SK-N-DZ (cell line): ENCODE results near the gene STAMBPL1.
A peak's percentile ranks its signal among the peaks of the same experiment; 100 is the strongest.
"Not testable (repeated sequence)": the region's sequence is repeated elsewhere in the genome, so short reads cannot be mapped to it uniquely, and the experiment has no call there.

Experiments used
- DNase-seq: peaks from one replicate; pipeline ENCODE4 v3.0.0-alpha.2; 2015; ENCODE audit warnings: low spot score

Gene STAMBPL1

GRCh38 chr10:88857831-88858230, 22.2 kb upstream of the STAMBPL1 start:
- DNase-seq: no peak

GRCh38 chr10:88858491-88858890, 21.6 kb upstream of the STAMBPL1 start:
- DNase-seq: no peak

- no peak for DNase-seq
These were observed 19.0 kb upstream of the STAMBPL1 start for GRCh38 chr10:88861036-88861435.

- DNase-seq: no peak
These were observed 14.7 kb upstream of the STAMBPL1 start for GRCh38 chr10:88865281-88865876.

- DNase-seq: no peak
These were observed 13.6 kb upstream of the STAMBPL1 start for GRCh38 chr10:88866454-88866853.

- no peak for DNase-seq
These were observed 10.0 kb upstream of the STAMBPL1 start for GRCh38 chr10:88870089-88870488.

- DNase-seq: no peak
These were observed 6.3 kb upstream of the STAMBPL1 start for GRCh38 chr10:88873757-88874156.

- DNase-seq: no peak
These were observed 5.8 kb upstream of the STAMBPL1 start for GRCh38 chr10:88874281-88874680.

- DNase-seq: no peak
These were observed 5.0 kb upstream of the STAMBPL1 start for GRCh38 chr10:88875081-88875480.

GRCh38 chr10:88877298-88877697, 2.7 kb upstream of the STAMBPL1 start:
- no peak for DNase-seq

- DNase-seq: peak; percentile 81
These were observed 434 bp downstream of the STAMBPL1 start for GRCh38 chr10:88880282-88881076.

- DNase-seq: peak; percentile 77
These were observed 1.3 kb downstream of the STAMBPL1 start for GRCh38 chr10:88881320-88881719.

GRCh38 chr10:88881922-88882645, 2.0 kb downstream of the STAMBPL1 start:
- DNase-seq: no peak

GRCh38 chr10:88882646-88883447, 2.8 kb downstream of the STAMBPL1 start:
- DNase-seq: not testable (repeated sequence)

- DNase-seq: peak; percentile 41
These were observed 3.4 kb downstream of the STAMBPL1 start for GRCh38 chr10:88883448-88883809.

- no peak for DNase-seq
These were observed 6.5 kb downstream of the STAMBPL1 start for GRCh38 chr10:88886557-88886956.

GRCh38 chr10:88888810-88889445, 8.9 kb downstream of the STAMBPL1 start:
- no peak for DNase-seq

GRCh38 chr10:88889559-88890337, 9.7 kb downstream of the STAMBPL1 start:
- DNase-seq: no peak

- DNase-seq: no peak
These were observed 10.8 kb downstream of the STAMBPL1 start for GRCh38 chr10:88890681-88891381.
